Kidney (tissue), 14 donors: ENCODE data around the gene RENBP. TPM values are rescaled to one million over a fixed set of nuclear protein-coding genes. Genes with fewer than 3 reads are reported as not detected.

ENCODE experiments used
- DNase-seq, 5 donors: peaks; one replicate each; pipeline ENCODE4 v3.0.0-alpha.2; 2013 to 2020
- FAIRE-seq: peaks from 2 replicates; lab custom pipeline; 2012; peaks lifted over from hg19 to GRCh38; lab: Jason Lieb, UNC
- H3K27ac ChIP-seq, 2 donors: one replicate each; pipeline ENCODE4 v1.7.0; 2013; ENCODE audit warnings: low read depth in 2 of 2, low read length in 2 of 2, inconsistent platforms in 1 of 2
- H3K27me3 ChIP-seq: one replicate; pipeline ENCODE4 v1.7.1; 2013; ENCODE audit warnings: low read length, inconsistent platforms; ENCODE audit not compliant: control insufficient read depth, insufficient read depth
- H3K36me3 ChIP-seq, 3 donors: one replicate each; pipeline versions ENCODE4 v1.7.0 to v1.7.1; 2013; ENCODE audit warnings: low read length in 3 of 3, control low read depth in 1 of 3, inconsistent platforms in 1 of 3; ENCODE audit not compliant: insufficient read depth in 3 of 3, control insufficient read depth in 2 of 3
- H3K4me1 ChIP-seq, 3 donors: one replicate each; pipeline versions ENCODE4 v1.7.0 to v1.7.1; 2013; ENCODE audit warnings: low read length in 3 of 3, inconsistent platforms in 1 of 3, low read depth in 1 of 3; ENCODE audit not compliant: control insufficient read depth in 2 of 3, insufficient read depth in 2 of 3
- H3K4me3 ChIP-seq, 3 donors: one replicate each; pipeline versions ENCODE4 v1.7.0 to v1.8.1; 2013; ENCODE audit warnings: low read length in 3 of 3, control low read depth in 1 of 3, inconsistent platforms in 1 of 3
- H3K9ac ChIP-seq, 3 donors: one replicate each; pipeline versions ENCODE4 v1.7.0 to v1.7.1; 2013; ENCODE audit warnings: low read length in 3 of 3, control low read depth in 1 of 3, inconsistent platforms in 1 of 3
- H3K9me3 ChIP-seq, 3 donors: one replicate each; pipeline versions ENCODE4 v1.7.0 to v1.7.1; 2013; ENCODE audit warnings: low read length in 3 of 3, control low read depth in 1 of 3, inconsistent platforms in 1 of 3; ENCODE audit not compliant: control insufficient read depth in 2 of 3, insufficient read depth in 1 of 3
- intact Hi-C: fragments of 100-400 bp; cut with DNase I; formaldehyde crosslinking; loops from one replicate; pipeline ENCODE4 v1.11.1; 2022
- polyA plus RNA-seq: library from polyadenylated mRNA; stranded (reverse); fragments of 350-450 nt; fragmentation: Illumina TruSeq; extraction: RNeasy Lipid Tissue Mini Kit (QIAGEN cat#74804); gene quantifications from one replicate; pipeline ENCODE4 v1.2.3, GENCODE V29; 2014; ENCODE audit warnings: low read depth, low replicate concordance; ENCODE audit not compliant: insufficient read depth
- total RNA-seq: library from RNA; stranded (reverse); fragmentation: NEBNext Ultra II Directional; extraction: Animal tissue kit (Norgen Biotek cat#: 25700); gene quantifications from one replicate; pipeline ENCODE4 v1.2.1, GENCODE V29; 2021
- TF ChIP-seq, protein P1 (sequence below): IDR thresholded peaks from 3 replicates; pipeline ENCODE4 v1.5.1; 2012; ENCODE audit warnings: mild to moderate bottlenecking, moderate library complexity, borderline replicate concordance; ENCODE audit not compliant: insufficient read depth; ENCODE audit errors: extremely low read depth
- donor health status: control.
- donor health status: control.
- donor health status: control.
- donor health status: control.
- donor health status: control.
- donor health status: DM: yes; HTN: yes; CAD: no.
- donor health status: Normal renal cell carcinoma (clear cell type).

RENBP gene
- total and polyA plus RNA-seq, 2 donors from 2014 or later = 22.9 to 78.2 TPM

DNA sequence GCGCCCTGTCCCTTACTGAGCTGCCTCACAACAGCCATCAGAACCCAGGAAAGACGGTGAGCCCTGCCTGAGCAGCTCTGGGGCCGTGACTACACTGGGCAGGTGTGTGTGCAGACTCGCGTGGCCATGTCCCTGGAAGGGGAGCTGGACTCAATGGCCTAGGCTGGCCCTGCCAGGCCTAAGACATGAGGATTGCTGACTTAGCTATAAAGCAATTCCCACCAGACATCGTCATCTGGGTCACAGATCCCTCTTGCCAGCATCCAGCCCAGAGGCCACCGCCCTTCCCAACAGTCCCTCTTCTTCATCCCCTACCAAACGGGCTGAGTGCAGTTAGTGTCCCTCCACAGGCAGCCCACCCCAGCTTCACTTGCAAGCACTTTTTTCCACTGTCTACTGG is 13.3 kb downstream of the RENBP start:
- Histone ChIP-seq H3K27ac (no peak overlapping the region), H3K4me1 (peaks cover 0 to 14% (median 7%) of the 10 kb centered on the region in 3 donors), H3K9ac (no peak overlapping the region), H3K27me3 (no peaks in the 10 kb centered on the region), H3K4me3 (no peak overlapping the region), H3K36me3 (peaks cover 0 to 2% (median 0%) of the 10 kb centered on the region in 3 donors), H3K9me3 (no peaks in the 10 kb centered on the region)
- intact Hi-C loops = no loop called here
- FAIRE-seq (no peak), DNase-seq (peak in 1 of 5 donors; percentile 47)
- TF ChIP-seq, protein P1, sequence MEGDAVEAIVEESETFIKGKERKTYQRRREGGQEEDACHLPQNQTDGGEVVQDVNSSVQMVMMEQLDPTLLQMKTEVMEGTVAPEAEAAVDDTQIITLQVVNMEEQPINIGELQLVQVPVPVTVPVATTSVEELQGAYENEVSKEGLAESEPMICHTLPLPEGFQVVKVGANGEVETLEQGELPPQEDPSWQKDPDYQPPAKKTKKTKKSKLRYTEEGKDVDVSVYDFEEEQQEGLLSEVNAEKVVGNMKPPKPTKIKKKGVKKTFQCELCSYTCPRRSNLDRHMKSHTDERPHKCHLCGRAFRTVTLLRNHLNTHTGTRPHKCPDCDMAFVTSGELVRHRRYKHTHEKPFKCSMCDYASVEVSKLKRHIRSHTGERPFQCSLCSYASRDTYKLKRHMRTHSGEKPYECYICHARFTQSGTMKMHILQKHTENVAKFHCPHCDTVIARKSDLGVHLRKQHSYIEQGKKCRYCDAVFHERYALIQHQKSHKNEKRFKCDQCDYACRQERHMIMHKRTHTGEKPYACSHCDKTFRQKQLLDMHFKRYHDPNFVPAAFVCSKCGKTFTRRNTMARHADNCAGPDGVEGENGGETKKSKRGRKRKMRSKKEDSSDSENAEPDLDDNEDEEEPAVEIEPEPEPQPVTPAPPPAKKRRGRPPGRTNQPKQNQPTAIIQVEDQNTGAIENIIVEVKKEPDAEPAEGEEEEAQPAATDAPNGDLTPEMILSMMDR = no peak

DNA sequence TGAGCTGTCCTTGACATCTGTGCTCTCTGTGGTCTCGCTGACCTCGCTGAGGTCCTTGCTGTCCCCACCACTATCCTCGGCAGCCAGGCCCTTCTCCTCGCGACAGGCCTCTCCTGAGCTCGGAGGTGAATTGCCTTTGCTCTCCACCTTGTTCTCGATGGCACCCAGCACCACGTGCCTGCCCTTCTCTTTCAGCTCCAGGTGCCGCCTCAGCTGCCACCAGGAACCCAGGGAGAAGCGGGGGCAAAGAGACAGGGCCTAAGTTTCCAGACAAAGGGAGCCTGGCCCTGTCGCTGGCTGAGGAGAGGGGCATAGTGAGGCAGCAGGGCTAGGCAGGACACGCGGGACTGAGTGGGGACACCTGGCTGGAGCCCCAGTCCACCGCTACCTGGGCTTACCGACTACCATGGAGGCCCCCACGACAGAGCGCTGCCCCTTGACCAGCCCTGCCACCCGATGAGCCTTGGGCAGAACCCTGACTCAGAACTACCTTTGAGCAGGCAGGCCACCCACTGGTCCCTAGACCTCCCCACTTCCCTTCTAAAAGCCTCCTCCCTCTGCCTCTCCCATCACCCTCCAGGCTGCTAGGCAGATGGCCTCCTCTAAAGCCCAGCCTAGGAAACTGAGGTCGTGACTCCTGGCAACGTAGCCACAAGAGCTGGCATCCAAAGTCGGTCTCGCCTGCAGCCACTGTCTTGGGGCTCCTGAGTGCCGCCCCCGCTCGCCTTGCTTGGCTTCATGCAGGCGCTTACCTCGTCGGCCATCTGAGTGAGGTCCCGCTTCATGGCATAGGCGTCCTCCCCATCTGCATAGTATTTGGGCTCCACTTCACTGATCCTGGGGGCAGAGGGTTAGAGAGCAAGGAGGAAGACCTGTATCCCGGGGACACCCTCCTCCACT is 14.2 kb downstream of the RENBP start:
- Histone ChIP-seq H3K27me3 (no peaks in the 10 kb centered on the region), H3K36me3 (peaks cover 0 to 2% (median 0%) of the 10 kb centered on the region in 3 donors), H3K4me3 (no peak overlapping the region), H3K9ac (no peak overlapping the region), H3K9me3 (no peaks in the 10 kb centered on the region), H3K4me1 (peaks cover 0 to 15% (median 7%) of the 10 kb centered on the region in 3 donors), H3K27ac (no peak overlapping the region)
- intact Hi-C loops = no loop called here
- TF ChIP-seq, protein P1 = no peak
- FAIRE-seq (no peak), DNase-seq (peak in 1 of 5 donors; percentile 72)

DNA sequence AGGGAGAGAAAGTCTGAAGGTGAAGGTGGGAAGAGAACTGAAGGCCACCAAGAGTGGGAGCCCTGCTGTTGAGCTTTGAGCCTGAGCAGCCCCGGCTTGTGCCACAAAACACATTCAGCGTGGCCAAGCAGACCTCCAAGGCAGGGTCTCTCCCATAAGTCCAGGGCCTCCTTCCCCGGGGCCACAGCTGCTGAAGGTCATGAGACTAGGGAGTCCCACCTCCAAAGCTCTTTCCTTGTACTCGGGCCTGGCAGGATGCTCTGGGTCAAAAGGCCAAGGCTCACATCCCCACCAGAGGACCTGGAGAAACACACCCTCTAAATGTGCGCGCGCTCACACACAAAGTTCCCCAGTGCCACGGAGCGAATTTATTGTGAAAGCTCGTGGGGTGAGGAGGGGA is 14.9 kb downstream of the RENBP start:
- peaks cover 0 to 16% (median 7%) of the 10 kb centered on the region in 3 donors for H3K4me1 ChIP-seq
- no peak overlapping the region for H3K4me3 ChIP-seq

More for the DNA sequence above, 14.9 kb downstream of the RENBP start:
- Histone ChIP-seq H3K27me3 (no peaks in the 10 kb centered on the region), H3K9ac (no peak overlapping the region), H3K27ac (no peak overlapping the region), H3K36me3 (peaks cover 0 to 2% (median 0%) of the 10 kb centered on the region in 3 donors), H3K9me3 (no peaks in the 10 kb centered on the region)
- TF ChIP-seq, protein P1 = no peak
- peak in 1 of 5 donors; percentile 76 for DNase-seq
- intact Hi-C loops = no loop called here
- FAIRE-seq = no peak
